GM21529 (cell line): Measurements from ENCODE around the gene LMBRD2.
"Not testable (repeated sequence)": the region's sequence is repeated elsewhere in the genome, so short reads cannot be mapped to it uniquely, and the experiment has no call there.

Experiments used
- ATAC-seq: cut with Tn5 transposase; IDR thresholded peaks from one replicate; pipeline ENCODE4 v1.9.1; 2021; ENCODE audit not compliant: unreplicated experiment

The LMBRD2 gene

DNA sequence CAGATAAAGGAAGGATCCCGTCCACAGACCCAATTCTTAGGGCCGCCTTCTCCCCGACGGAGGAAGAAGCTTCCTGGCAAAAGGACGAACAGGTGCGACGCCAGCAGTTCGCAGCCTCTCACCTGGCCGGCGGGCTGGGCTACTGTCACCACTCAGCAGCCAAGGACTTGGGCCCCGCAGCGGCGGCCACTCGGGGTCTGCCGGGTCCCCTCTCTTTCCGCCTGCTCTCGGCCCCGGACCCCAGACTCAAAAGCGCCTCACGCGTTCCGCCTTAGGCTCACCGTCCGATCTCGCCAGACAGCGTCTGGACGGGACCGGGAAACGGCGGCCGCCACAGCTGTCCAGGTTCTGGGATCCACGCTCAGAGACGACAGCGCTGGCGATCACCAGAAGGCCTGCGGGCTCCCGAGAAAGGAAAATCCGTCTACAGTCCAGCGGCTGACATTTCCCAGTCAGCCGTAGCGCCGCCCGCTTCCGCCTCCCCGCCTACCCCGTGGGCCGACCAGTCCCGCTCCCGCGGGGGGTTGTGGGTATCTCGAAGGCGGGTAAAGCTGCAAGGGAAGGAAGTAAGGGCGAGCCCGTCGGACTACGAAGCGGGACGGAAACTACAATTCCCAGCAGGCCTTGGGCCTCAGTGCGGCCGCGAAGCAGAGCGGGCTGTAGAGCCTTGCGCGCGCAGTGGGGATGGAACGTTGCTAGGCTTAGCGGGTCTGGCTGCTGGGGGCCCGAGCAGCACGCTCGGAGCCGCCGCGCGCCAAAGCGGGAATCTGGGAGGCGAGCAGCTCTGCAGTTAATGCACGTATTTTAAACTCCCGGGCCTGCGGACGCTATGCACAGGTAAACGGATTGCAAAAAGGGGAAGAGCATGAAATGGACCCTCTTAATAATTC lies at the start of gene LMBRD2, which contains the start of gene SKP2:
LMBRD2 (minus strand) TSS at position 454 of the 890 bp plus-strand sequence. CDS start 8,538 bp downstream, outside the sequence.
SKP2 (plus strand) TSS at position 678 of the 890 bp plus-strand sequence; CDS start at position 830, 152 bp downstream.
- peak; percentile 98 for ATAC-seq

DNA sequence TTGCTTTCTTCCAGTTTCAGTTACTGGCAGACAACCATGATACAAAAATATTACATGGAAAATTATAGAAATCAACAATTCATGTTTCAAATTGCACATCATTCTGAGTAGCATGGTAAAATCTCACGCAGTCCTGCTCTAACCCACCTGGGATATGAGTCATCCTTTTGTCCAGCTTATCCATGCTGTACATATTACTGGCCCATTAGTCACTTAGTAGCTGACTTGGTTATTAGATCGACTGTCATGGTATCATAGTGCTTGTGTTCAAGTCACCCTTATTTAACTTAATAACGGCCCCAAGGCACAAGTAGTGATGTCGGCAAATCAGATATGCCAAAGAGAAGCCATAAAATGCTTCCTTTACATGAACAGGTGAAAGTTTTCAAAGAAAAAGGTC lies 48.8 kb upstream of the LMBRD2 start:
- ATAC-seq = no peak

DNA sequence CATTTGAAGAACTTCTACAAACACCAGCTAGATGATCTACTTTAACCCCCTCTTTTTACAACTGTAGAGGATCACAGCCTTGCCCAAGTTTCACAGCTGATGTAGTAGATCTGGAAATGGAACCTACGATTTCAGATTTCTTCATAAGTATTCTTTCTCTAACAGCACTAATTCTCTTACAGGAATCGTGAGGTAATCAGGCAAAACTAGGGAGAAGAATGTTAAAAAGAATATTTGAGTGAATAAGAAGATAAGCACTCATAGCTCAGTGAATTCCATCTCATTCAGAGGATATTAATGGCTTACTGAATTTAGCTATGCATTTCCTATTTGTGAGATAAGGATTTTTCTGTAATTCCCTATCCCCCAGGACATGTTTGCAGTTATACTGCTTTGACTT lies 47.9 kb upstream of the LMBRD2 start:
- ATAC-seq = no peak

DNA sequence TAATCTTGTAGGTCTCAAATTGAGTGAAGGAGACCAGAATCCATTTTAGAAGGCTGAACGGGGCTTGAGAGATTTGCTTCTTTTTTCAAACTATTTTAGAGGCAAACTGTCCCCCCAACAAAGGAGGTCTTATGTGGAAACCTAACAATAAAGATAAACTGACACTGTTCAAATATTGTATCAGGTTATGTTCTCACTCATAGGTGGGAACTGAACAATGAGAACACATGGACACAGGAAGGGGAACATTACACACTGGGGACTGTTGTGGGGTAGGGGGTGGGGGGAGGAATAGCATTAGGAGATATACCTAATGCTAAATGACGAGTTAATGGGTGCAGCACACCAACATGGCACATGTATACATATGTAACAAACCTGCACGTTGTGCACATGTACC lies 47.1 kb upstream of the LMBRD2 start:
- ATAC-seq = not testable (repeated sequence)

DNA sequence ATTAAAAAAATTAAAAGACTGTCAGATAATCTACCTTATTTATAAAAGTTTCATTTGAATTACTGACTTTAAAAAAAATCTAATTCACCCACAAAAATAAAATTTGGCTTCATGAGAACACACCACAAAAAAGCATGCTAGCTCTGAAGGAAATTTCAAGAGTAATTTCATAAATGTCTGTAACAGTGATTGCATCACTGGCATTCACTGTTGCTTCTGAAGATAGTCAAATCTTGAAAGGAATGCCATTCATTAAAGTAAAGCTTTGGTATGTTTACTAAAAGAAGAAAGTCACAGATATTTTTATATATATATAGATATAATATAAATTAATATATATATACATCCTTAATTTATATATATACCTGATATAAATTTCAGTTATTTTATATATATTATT lies 46.6 kb upstream of the LMBRD2 start:
- ATAC-seq = no peak

DNA sequence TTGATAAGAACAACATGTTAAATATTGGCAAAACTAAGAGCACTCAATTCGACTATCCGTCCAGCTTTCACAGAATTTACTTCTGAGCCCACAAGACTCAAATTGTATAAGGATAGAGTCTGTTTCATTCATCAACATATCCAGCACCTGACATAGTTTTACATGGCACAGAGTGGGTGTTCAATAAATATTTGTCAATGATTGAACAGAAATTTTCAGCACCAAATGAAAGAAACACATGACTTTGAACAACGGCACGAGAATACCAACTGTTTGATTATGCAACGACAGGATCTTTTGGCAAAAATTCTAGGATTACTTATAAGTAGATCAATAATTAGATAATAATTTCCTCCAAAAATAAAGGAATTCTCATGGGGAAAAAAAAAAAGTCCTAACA lies 42.1 kb upstream of the LMBRD2 start:
- no peak for ATAC-seq

DNA sequence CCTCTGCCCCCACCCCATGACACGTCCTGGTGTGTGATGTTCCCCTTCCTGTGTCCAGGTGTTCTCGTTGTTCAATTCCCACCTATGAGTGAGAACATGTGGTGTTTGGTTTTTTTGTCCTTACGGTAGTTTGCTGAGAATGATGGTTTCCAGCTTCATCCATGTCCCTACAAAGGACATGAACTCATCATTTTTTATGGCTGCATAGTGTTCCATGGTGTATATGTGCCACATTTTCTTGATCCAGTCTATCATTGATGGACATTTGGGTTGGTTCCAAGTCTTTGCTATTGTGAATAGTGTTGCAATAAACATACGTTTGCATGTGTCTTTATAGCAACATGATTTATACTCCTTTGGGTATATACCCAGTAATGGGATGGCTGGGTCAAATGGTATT lies 32.7 kb upstream of the LMBRD2 start:
- ATAC-seq = not testable (repeated sequence)

DNA sequence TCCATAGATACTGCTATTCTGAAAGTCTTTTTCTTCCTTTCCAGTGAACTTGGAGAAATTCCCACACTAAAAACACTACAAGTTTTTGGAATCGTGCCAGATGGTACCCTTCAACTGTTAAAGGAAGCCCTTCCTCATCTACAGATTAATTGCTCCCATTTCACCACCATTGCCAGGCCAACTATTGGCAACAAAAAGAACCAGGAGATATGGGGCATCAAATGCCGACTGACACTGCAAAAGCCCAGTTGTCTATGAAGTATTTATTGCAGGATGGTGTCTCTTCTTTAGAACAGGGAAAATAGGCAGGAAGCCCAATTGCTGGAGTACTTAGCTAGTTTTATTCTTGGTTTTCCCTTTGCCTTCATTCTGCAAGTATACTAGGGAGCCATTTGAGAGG lies 30.1 kb upstream of the LMBRD2 start:
- ATAC-seq = no peak

DNA sequence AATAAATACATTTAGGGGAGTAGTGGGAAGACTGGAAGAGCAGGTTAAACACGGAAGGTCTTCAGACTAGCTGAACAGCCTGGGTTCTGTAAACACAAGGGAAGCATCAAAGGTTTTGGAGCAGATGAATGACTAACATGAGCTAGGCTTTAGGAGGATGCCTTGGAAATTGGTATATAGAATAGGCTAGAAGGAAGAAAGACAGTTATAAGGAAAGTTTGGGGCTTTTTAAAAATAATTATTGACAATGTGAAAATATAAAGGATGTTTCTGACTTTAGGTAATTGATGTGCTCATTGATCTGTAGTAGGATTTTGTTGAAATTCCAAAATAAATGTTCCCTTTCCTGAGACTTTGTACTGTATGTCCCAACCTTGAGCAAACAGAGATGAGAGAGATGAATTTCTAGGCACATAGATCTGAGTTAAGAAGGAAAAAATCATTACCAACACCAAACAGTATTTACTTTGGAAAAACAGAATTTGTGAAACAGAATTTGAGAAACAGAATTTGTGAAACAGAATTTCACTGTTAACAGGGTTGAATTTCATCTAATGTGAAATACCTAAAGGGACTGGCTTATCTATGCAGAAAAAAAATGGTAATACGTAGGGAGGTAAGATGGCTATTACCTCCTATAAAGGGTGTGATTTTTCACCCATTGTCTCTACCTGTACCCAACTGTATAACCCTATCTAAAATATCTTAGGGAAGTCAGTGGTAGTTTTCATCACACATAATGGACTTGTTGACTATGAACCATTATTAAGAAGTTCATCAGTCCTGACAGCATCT lies 29.1 kb upstream of the LMBRD2 start:
- no peak for ATAC-seq

DNA sequence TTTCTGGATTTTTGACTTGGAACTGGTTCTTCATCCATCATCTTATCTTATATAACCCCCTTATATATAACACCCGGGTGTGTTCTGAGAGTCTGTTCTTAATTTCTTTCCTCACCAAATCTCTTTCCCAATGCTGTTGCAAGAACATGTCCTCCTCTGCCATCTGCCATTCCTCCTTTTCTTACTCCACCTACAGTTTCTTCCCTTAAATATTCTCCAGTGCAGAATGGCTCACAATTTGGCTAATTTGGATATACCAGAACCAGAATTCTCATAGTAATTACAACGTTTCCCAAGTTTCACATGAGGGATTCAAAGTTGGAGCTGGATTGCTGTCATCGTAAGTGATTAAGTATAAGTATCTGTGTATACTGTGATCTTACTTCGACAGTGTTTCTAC lies 28.3 kb upstream of the LMBRD2 start:
- ATAC-seq = no peak

DNA sequence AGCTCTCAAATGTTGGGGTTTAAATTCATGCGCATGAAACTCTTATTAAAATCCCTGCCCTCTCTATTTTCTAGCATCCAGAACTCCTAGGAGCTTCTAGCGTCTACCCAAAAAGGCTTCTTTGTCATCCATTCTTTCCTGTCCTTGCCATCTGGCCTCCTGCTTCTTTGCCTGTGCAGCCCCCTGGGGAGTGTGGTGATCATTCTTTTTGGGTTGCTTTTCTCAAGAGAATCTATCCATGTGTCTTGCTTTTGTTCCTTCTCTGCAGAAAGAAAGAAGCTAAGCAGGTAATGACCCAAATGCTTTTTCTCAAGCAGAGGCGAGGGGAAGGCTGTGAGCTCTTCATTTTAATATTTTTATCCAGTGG lies 26.8 kb upstream of the LMBRD2 start:
- no peak for ATAC-seq

DNA sequence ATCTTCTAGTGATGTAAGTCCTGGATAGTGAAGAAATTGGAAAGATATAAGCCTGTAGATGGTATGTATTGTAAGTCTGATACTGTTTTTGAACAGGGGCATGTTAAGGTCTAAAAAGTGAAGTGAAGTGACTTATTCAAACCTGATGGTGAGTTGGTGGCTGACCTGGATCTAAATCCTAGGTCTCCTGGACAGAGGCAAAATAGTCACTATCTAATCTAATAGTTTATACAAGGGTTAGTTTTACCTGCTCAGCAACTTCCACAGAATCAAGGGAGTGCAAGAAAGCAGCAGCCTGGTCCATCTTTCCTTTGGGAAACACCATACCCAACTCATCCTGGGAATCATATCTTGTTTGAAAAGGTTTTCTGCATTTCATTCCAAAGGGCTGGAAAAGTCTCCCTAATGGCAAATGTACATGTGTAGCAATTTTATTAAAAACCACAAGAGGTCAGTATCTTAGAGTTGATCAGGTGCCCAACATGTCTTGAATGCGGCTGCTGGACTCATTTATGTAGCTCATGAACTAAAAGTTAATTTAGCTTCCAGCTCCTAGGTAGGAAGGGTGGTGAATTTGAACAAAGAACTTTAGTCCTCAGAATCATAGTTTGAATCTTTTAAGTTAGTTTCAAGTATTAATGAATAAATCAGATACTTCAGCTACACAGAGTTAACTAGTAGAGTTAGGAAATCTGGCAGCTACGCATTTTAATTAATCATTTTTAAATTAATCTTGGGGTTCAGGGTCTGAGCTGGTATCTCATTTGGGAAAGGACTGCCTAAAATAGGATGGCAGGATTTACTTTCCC lies 26.2 kb upstream of the LMBRD2 start:
- no peak for ATAC-seq

DNA sequence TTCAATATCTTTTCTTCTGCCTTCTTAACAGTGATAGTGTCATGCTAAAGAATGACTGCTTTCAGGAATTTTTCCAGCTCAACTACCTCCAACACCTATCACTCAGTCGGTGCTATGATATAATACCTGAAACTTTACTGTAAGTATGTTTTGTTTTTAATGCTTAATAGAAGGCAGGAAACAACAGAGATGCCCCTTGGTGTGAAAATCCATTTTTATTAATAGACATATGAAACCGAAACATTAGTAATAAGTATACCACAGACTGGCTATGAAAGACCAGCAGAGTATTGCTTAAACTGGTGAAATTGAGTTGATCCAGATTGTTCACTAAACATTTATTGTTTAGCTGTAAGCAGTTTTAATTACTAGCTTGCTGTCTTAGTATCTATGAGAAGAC lies 25.5 kb upstream of the LMBRD2 start:
- peak; percentile 97 for ATAC-seq

DNA sequence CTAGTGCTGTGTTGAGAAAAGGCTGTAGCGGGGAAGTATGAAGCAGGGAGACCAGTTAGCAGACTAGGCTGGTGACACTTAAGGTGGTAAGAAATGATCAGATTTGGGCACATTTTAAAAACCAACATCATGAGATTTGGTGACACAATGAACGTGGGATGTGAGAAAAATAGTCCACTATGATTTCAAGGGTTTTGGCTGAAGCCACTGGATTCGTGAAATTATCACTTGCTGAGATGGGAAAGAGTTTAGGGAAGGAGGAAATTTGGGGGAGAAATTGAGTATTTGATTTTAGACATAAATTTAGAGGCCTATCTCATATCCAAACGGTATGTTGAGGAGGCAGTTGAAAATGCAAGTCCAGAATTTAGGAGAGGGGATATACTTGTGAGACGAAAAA lies 23.4 kb upstream of the LMBRD2 start:
- ATAC-seq = no peak

DNA sequence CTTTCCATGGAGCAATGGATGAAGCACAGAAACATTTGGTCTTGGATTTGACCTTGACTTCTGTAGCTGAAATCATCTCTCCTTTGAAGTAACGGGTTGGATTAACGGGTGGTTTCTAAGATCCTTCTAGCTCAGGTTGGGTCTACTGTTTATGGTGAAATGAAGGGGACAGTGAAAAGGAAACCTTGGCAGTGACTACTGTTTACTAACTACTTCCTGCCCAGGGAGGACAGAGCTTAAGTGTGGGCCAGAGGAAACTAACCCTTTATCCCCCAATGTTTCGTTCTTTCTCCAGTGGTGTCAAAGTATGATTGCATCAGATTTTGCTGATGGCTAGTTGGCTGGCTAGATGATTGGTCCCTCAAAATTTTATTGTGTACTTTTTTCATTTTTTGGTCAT lies 22.4 kb upstream of the LMBRD2 start:
- no peak for ATAC-seq

DNA sequence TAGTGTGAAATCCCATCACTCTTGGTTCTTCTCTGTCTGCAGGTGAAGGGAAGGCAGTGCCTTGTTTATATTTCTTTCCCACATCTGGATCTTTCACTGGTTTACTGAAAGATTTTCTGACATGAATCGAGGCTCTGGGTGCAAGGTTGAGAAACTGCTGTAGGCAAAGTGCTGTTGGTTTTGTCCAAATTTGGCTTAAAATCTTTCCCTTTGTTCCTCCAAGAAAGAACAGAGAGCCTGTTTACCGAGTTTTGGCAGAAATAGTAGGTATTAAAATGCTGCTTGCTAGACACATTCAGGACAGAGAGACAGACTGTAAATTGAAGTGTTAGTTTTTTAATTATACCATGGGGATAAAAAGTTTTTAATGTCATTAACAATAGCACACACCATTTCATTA lies 21.7 kb upstream of the LMBRD2 start:
- ATAC-seq = no peak

DNA sequence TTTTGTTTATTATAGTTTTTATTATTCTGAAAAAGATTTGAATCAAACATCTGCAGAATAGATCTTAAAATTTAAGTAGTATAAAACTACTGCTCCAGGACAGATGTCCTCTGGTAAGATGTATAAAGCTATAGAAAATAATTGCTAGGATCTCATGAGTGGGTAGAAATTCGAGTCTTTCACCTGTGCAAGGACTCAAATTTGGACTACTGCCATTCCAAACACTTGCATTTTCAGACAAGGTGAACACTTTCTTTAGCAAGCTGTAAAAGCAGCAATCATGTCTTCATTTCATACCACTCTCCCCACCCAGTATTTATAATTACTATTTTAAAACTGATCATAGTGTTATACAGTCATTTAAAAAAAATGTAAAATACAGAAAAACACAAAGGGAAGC lies 20.9 kb upstream of the LMBRD2 start:
- ATAC-seq = no peak

DNA sequence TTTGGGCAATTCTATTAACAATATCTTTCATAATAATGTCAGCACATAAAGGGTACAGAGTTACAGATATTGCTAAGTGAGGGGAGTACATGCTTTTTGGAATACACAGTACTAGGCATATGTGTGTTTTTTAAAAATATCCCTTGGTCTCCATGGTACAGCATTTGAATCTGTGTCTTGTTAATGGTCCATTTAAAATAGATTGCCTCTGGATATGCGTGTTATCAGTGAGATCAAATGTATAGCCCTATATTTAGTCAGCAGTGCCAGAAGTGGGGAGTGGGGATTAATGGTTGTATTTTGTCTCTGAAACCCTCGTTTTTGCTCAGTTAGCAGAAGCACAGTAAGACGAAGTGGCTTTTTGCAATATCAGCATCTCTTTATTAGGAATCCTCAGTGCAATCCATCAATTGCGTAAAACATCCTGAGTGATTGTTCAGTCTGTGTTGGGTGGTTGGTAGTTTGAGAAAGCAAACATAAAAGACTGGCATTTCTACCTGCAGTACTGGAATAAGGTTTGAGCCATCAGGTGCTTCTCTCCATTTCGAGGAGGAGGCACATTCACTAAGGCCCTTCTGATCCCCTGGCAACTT lies 19.2 kb upstream of the LMBRD2 start:
- no peak for ATAC-seq

DNA sequence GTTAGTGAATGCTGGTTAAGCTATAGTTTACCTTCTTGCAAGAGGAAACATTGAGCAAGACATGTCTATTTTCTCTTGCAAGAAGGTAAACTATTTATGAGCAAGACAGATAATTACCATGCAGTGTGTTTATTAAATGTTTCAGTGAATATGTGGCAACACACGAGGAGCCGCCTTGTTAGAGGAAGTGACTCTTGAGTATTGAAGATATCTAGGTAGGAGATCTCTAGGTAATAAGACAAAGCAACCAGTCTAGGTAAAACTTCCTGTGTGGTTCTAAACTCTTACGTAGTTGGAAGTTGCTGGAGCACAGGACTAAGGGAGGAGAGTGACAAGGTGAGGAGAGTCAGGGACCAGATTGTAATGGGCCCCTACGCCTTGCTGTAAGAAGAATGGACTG lies 17.1 kb upstream of the LMBRD2 start:
- ATAC-seq = no peak

DNA sequence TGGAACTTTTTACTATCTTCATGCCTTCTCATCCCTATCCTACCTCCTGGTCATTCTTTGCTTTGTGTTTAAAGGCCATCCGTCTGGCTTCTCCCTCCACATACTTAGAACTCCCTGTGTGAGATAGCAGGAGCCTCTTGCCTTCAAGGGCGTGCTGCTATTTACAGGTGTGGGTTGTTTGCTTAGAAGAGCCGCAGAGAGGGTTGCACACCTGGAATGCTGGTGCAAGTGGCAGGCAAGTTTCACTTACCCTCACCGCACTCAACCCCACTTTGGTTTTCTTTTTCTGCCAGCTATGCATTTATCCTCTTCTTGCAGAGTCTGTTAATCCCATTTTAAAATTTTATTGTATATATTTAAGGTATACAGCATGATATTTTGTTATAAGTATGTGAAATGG lies 12.8 kb upstream of the LMBRD2 start:
- ATAC-seq = no peak
